Lung microvascular endothelial cell (primary cell): ENCODE data around the gene CSE1L. TPM values are rescaled to one million over a fixed set of nuclear protein-coding genes. Genes with fewer than 3 reads are reported as not detected.
"Not testable (repeated sequence)": the region's sequence is repeated elsewhere in the genome, so short reads cannot be mapped to it uniquely, and the experiment has no call there.

Experiments used
- DNase-seq, 2 donors: peaks; one replicate each; pipeline versions ENCODE4 v3.0.0 to v3.0.0-alpha.2; 2010; ENCODE audit warnings: low read depth in 2 of 2
- total RNA-seq: library from RNA; depleted of rRNA; stranded (reverse); fragments of >200 nt; gene quantifications from 2 replicates; pipeline ENCODE4 v1.2.1, GENCODE V29; 2014

Gene CSE1L
- total RNA-seq: 52.6 and 55.4 TPM in 2 replicates

GRCh38 chr20:49046087-49046900 is at the start of gene CSE1L:
CSE1L (plus strand) TSS chr20:49046312; CDS start chr20:49058464, 12,152 bp downstream.
- DNase-seq: peak; percentile 96 to 98

- DNase-seq: peak in 1 of 2 donors; percentile 71
Observed at GRCh38 chr20:48999890-49000870, 45.9 kb upstream of the CSE1L start.

- no peak for DNase-seq
Observed at GRCh38 chr20:49001741-49002140, 44.4 kb upstream of the CSE1L start.

- DNase-seq: no peak
Observed at GRCh38 chr20:49006446-49006980, 39.6 kb upstream of the CSE1L start.

- DNase-seq: no peak
Observed at GRCh38 chr20:49009899-49010631, 36.0 kb upstream of the CSE1L start.

- no peak for DNase-seq
Observed at GRCh38 chr20:49024220-49024619, 21.9 kb upstream of the CSE1L start.

GRCh38 chr20:49028177-49028576 is 17.9 kb upstream of the CSE1L start:
- not testable (repeated sequence) for DNase-seq

GRCh38 chr20:49028684-49029083 is 17.4 kb upstream of the CSE1L start:
- DNase-seq: peak; percentile 30 to 46

- DNase-seq: no peak
Observed at GRCh38 chr20:49029203-49029602, 16.9 kb upstream of the CSE1L start.

GRCh38 chr20:49030954-49031619 is 15.0 kb upstream of the CSE1L start:
- no peak for DNase-seq

GRCh38 chr20:49032455-49032854 is 13.7 kb upstream of the CSE1L start:
- DNase-seq: no peak

- no peak for DNase-seq
Observed at GRCh38 chr20:49034070-49034732, 11.9 kb upstream of the CSE1L start.

GRCh38 chr20:49037962-49038387 is 8.1 kb upstream of the CSE1L start:
- no peak for DNase-seq

GRCh38 chr20:49039854-49040253 is 6.3 kb upstream of the CSE1L start:
- DNase-seq: no peak

- DNase-seq: no peak
Observed at GRCh38 chr20:49043000-49043399, 3.1 kb upstream of the CSE1L start.

GRCh38 chr20:49045440-49046086 is 549 bp upstream of the CSE1L start:
- peak; percentile 57 to 66 for DNase-seq

- DNase-seq: peak in 1 of 2 donors; percentile 25
Observed at GRCh38 chr20:49052334-49052733, 6.2 kb downstream of the CSE1L start.

GRCh38 chr20:49054056-49054643 is 8.0 kb downstream of the CSE1L start:
- DNase-seq: peak; percentile 76 to 86

- DNase-seq: no peak
Observed at GRCh38 chr20:49063279-49063678, 17.2 kb downstream of the CSE1L start.
